OCI-LY1 (cell line): ENCODE measurements around the gene TP73.

Experiments
- CTCF ChIP-seq: fragments of 200-600 bp; sonication (generic), shearing (Covaris generic); IDR thresholded peaks from 2 replicates; pipeline ENCODE4 v1.5.1; 2017; ENCODE audit warnings: mild to moderate bottlenecking, antibody characterized with exemption, low read length, moderate library complexity, mixed read lengths
- EZH2 ChIP-seq: fragments of 200-600 bp; sonication (generic), shearing (Covaris generic); IDR thresholded peaks from 2 replicates; pipeline ENCODE4 v1.8.0; 2017; ENCODE audit warnings: borderline replicate concordance, mixed run types, mild to moderate bottlenecking, antibody characterized with exemption, low read length, moderate library complexity, mixed read lengths

GRCh38 chr1:3717041-3717714 is 64.9 kb downstream of the TP73 start:
- TF ChIP-seq CTCF (no peak), EZH2 (no peak)
